Stomach (tissue), 9 donors: ENCODE measurements around the gene UBR2. TPM values are rescaled to one million over a fixed set of nuclear protein-coding genes. Genes with fewer than 3 reads are reported as not detected.

ENCODE experiments used
- DNase-seq, 2 donors: peaks; one replicate each; pipeline versions ENCODE4 v3.0.0 to v3.0.0-alpha.2; 2013 to 2019
- H3K27ac ChIP-seq, 5 donors: fragments of 200-600 bp in 4 of 5; sonication (generic) in 4 of 5; one replicate each; pipeline ENCODE4 v1.5.1; 2013 to 2019; ENCODE audit warnings: mild to moderate bottlenecking in 1 of 5, moderate library complexity in 1 of 5
- H3K27me3 ChIP-seq, 3 donors: fragments of 200-600 bp; sonication (generic); one replicate each; pipeline ENCODE4 v1.5.1; 2017 to 2019; ENCODE audit warnings: mixed run types in 1 of 3
- H3K36me3 ChIP-seq, 4 donors: fragments of 200-600 bp; sonication (generic); 1 replicate in 3 of 4; 2 replicates in 1 of 4; pipeline ENCODE4 v1.5.1; 2016 to 2019
- H3K4me1 ChIP-seq, 4 donors: fragments of 200-600 bp; sonication (generic); one replicate each; pipeline ENCODE4 v1.5.1; 2016 to 2019
- H3K4me3 ChIP-seq, 4 donors: fragments of 200-600 bp; sonication (generic) in 3 of 4; one replicate each; pipeline ENCODE4 v1.5.1; 2016 to 2019; ENCODE audit warnings: mild to moderate bottlenecking in 1 of 4
- H3K9me3 ChIP-seq, 4 donors: fragments of 200-600 bp; sonication (generic); one replicate each; pipeline ENCODE4 v1.5.1; 2016 to 2019
- EP300 ChIP-seq: sonication (generic); formaldehyde crosslinking; IDR thresholded peaks from one replicate; pipeline ENCODE4 v1.6.1; 2017; ENCODE audit warnings: antibody characterized with exemption
- POLR2A ChIP-seq, 4 donors: fragments of 450-650 bp; IDR thresholded peaks; one replicate each; pipeline ENCODE4 v1.6.1; 2016; ENCODE audit warnings: antibody characterized with exemption in 4 of 4, control low read depth in 2 of 4, mild to moderate bottlenecking in 1 of 4, moderate library complexity in 1 of 4
- POLR2AphosphoS5 ChIP-seq, 3 donors: sonication (generic); formaldehyde crosslinking; IDR thresholded peaks; one replicate each; pipeline ENCODE4 v1.6.1; 2016; ENCODE audit warnings: antibody characterized with exemption in 3 of 3
- WGBS, 5 donors: extraction: QIAGEN DNeasy Blood & Tissue Kit in 3 of 5; methylation state at CpG; one replicate each; pipeline versions ENCODE4 v1.1.5 to v1.1.7; 2013 to 2018; 5-methylcytosine and 5-hydroxymethylcytosine counted together
- intact Hi-C: fragments of 100-400 bp; cut with DNase I; formaldehyde crosslinking; loops from one replicate; pipeline ENCODE4 v1.15.1; 2023; ENCODE audit warnings: low total_unique reads
- polyA plus RNA-seq, 3 donors: library from polyadenylated mRNA; stranded (reverse); fragments of 200-250 nt; gene quantifications; one replicate each; pipeline ENCODE4 v1.2.3, GENCODE V29; 2013
- total RNA-seq, 5 donors: library from RNA; depleted of rRNA; stranded (reverse); fragments of >200 nt; gene quantifications; one replicate each; pipeline versions ENCODE4 v1.1.0 to v1.2.3, GENCODE V29; 2014 to 2016
- TF ChIP-seq, protein P1 (sequence below), 7 experiments: fragments of 450-650 bp in 4 of 7; fragments of 200-600 bp in 3 of 7; sonication (generic) in 3 of 7; IDR thresholded peaks; one replicate each; pipeline ENCODE4 v1.5.1; 2016 to 2019; ENCODE audit warnings: antibody characterized with exemption in 7 of 7, control low read depth in 2 of 7, mild to moderate bottlenecking in 1 of 7
- donor health status: healthy with polysubstance abuse.
- donor health status: Bipolar disorder and iron deficiency.
- donor health status: healthy.

The UBR2 gene
- total and polyA plus RNA-seq, 8 donors: 5.1 to 57.1 (median 19.8) TPM

DNA sequence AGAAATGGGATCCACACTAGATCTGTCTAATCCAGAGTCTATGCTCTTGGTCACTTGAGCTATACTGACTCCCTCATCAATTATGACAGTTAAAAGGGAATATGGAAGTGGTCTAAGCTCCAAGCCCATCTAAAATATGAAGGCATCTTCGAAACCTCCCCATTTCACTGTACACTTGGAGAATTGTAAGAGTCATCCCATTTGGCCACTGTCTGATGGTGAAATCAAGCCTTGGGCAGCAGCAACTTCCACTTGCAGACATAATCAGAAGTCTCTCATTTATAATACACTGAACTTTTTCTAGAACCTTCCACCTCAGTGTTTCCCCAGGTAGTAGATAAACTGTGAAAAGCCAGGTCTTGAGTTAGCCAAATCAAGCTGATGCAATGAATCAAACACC is 26.3 kb upstream of the UBR2 start:
- H3K9me3 ChIP-seq: no peaks in the 10 kb centered on the region
- no peak for DNase-seq
- no peaks in the 10 kb centered on the region for H3K27me3 ChIP-seq
- TF ChIP-seq POLR2A (IDR thresholded peaks at IDR 0.05) (no peak), POLR2AphosphoS5 (IDR thresholded peaks at IDR 0.05) (no peak), EP300 (no peak)
- TF ChIP-seq, protein P1, sequence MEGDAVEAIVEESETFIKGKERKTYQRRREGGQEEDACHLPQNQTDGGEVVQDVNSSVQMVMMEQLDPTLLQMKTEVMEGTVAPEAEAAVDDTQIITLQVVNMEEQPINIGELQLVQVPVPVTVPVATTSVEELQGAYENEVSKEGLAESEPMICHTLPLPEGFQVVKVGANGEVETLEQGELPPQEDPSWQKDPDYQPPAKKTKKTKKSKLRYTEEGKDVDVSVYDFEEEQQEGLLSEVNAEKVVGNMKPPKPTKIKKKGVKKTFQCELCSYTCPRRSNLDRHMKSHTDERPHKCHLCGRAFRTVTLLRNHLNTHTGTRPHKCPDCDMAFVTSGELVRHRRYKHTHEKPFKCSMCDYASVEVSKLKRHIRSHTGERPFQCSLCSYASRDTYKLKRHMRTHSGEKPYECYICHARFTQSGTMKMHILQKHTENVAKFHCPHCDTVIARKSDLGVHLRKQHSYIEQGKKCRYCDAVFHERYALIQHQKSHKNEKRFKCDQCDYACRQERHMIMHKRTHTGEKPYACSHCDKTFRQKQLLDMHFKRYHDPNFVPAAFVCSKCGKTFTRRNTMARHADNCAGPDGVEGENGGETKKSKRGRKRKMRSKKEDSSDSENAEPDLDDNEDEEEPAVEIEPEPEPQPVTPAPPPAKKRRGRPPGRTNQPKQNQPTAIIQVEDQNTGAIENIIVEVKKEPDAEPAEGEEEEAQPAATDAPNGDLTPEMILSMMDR (IDR thresholded peaks at IDR 0.05): no peak
- no peaks in the 10 kb centered on the region for H3K36me3 ChIP-seq
- H3K4me3 ChIP-seq: no peak overlapping the region
- intact Hi-C loops: loop anchor here (10.0 kb wide), 1 partner anchor 283 kb away; no protein-coding TSS in a partner anchor
- 86 to 100% (median 94%) methylated on average over 1 of the region's 1 CpG for WGBS, 5 donors
- H3K4me1 ChIP-seq: peaks cover 0 to 5% (median 0%) of the 10 kb centered on the region in 4 donors
- no peak overlapping the region for H3K27ac ChIP-seq

DNA sequence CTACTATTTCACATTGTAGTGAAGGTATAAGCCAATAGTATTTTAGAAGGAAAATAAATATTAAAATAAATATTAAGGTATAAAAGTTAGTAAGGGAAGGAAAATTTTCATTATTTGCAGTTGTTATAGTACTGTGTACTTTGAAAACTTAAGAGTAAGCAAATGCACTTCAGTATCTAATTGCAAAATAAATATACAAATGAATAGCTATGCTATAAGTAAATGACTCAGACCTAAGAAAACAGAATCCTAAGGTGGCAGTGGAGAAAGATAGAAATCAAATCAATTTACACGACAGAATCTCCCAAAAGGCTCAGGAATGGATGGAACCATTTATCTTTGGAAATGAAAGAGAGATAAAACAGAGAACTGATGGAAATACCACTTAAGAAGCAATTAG is 24.7 kb upstream of the UBR2 start:
- intact Hi-C loops: loop anchor here (10.0 kb wide), 1 partner anchor 284 kb away; no protein-coding TSS in a partner anchor
- Histone ChIP-seq H3K4me1 (peaks cover 0 to 5% (median 0%) of the 10 kb centered on the region in 4 donors), H3K27ac (no peak overlapping the region), H3K4me3 (no peak overlapping the region), H3K36me3 (no peaks in the 10 kb centered on the region), H3K9me3 (no peaks in the 10 kb centered on the region), H3K27me3 (no peaks in the 10 kb centered on the region)
- TF ChIP-seq POLR2A (IDR thresholded peaks at IDR 0.05) (no peak), POLR2AphosphoS5 (IDR thresholded peaks at IDR 0.05) (no peak), EP300 (no peak)
- TF ChIP-seq, protein P1 (IDR thresholded peaks at IDR 0.05): no peak
- DNase-seq: no peak
- 49 to 77% (median 59%) methylated on average over 1 of the region's 1 CpG for WGBS, 5 donors

DNA sequence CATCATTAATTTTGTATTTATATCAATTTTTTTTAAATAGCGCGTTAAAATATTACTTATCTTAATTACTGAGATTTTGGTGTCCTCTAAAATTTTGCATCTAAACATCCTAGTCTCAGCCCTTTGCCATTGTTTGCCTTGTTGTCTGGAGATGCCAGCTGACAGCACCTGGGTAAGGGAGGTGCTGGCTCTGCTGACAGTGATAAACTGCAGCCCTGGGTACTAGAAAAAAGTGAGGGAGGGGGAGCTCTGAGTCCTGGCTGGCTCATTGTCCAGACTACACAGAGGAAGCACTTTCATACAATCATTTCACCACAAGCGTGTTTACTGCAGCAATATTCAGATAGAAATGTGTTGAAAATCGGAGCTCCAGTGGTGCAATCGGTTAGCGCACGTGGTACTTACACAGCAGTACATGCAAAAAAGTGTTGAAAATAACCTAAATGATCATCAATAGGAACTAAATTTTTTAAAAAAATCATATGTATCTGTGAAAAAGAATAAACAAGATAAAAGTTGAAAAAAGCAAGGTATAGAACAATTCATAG is 18.5 kb upstream of the UBR2 start:
- WGBS, 5 donors: 86 to 97% (median 96%) methylated on average over 7 of the region's 7 CpGs
- no peak for TF ChIP-seq POLR2A (IDR thresholded peaks at IDR 0.05)
- intact Hi-C loops: no loop called here

GRCh38 chr6:42547407-42548329 is 16.2 kb upstream of the UBR2 start:
- H3K9me3 ChIP-seq: no peaks in the 10 kb centered on the region
- H3K4me3 ChIP-seq: peak overlapping the region; percentile 42 to 53 (median 46)
- peak; percentile 87 to 94 for DNase-seq
- no peaks in the 10 kb centered on the region for H3K36me3 ChIP-seq
- TF ChIP-seq EP300: no peak
- TF ChIP-seq POLR2AphosphoS5 (IDR thresholded peaks at IDR 0.05): peak in 1 of 3 donors; percentile 52
- TF ChIP-seq, protein P1 (IDR thresholded peaks at IDR 0.05): peak in 6 of 7 experiments; percentile 51 to 98 (median 90)
- no peak for TF ChIP-seq POLR2A (IDR thresholded peaks at IDR 0.05)
- intact Hi-C loops: no loop called here
- 4 to 5% (median 5%) methylated on average over 26 to 27 of the region's 27 CpGs for WGBS, 5 donors
- peak overlapping the region in 4 of 5 donors; percentile 58 to 77 (median 72) for H3K27ac ChIP-seq
- peaks cover 0 to 16% (median 12%) of the 10 kb centered on the region in 4 donors for H3K4me1 ChIP-seq
- no peaks in the 10 kb centered on the region for H3K27me3 ChIP-seq

More for the DNA sequence above, 18.5 kb upstream of the UBR2 start:
- no peaks in the 10 kb centered on the region for H3K9me3 ChIP-seq
- H3K4me1 ChIP-seq: peaks cover 0 to 16% (median 12%) of the 10 kb centered on the region in 4 donors
- no peak for DNase-seq
- H3K27me3 ChIP-seq: no peaks in the 10 kb centered on the region
- no peak overlapping the region for H3K27ac ChIP-seq
- no peak overlapping the region for H3K4me3 ChIP-seq
- no peaks in the 10 kb centered on the region for H3K36me3 ChIP-seq
